H9 (cell line): ENCODE measurements around the gene PRR36. TPM values are rescaled to one million over a fixed set of nuclear protein-coding genes. Genes with fewer than 3 reads are reported as not detected.

Experiments used
- DNase-seq: peaks from one replicate; pipeline ENCODE4 v3.0.0-alpha.2; 2017
- H2AFZ ChIP-seq: one replicate; pipeline ENCODE4 v1.6.1; 2013; ENCODE audit warnings: mild to moderate bottlenecking, low read length, control low read depth, moderate library complexity
- H2AK5ac ChIP-seq: 2 replicates; pipeline ENCODE4 v1.6.1; 2013; ENCODE audit warnings: low read length, control low read depth, mixed read lengths; ENCODE audit not compliant: insufficient read length
- H2BK120ac ChIP-seq: one replicate; pipeline ENCODE4 v1.6.1; 2013; ENCODE audit warnings: low read depth, mild to moderate bottlenecking, low read length, control low read depth, inconsistent platforms; ENCODE audit not compliant: poor library complexity, severe bottlenecking
- H2BK12ac ChIP-seq: 2 replicates; pipeline ENCODE4 v1.6.1; 2013; ENCODE audit warnings: low read length, control low read depth, mixed read lengths, low read depth; ENCODE audit not compliant: insufficient read length
- H2BK15ac ChIP-seq: 2 replicates; pipeline ENCODE4 v1.6.1; 2013; ENCODE audit warnings: low read depth, low read length, control low read depth
- H2BK20ac ChIP-seq: one replicate; pipeline ENCODE4 v1.6.1; 2013; ENCODE audit warnings: low read depth, mild to moderate bottlenecking, low read length, control low read depth, inconsistent platforms; ENCODE audit not compliant: poor library complexity, severe bottlenecking
- H2BK5ac ChIP-seq: 2 replicates; pipeline ENCODE4 v1.6.1; 2013; ENCODE audit warnings: low read length, control low read depth, mixed read lengths; ENCODE audit not compliant: insufficient read length
- H3K14ac ChIP-seq: 2 replicates; pipeline ENCODE4 v1.6.1; 2013; ENCODE audit warnings: low read length, control low read depth; ENCODE audit not compliant: insufficient read depth
- H3K18ac ChIP-seq: 2 replicates; pipeline ENCODE4 v1.6.1; 2013; ENCODE audit warnings: low read depth, mild to moderate bottlenecking, mixed read lengths, low read length, control low read depth; ENCODE audit not compliant: insufficient read length
- H3K23ac ChIP-seq: 2 replicates; pipeline ENCODE4 v1.6.1; 2013; ENCODE audit warnings: low read length, control low read depth, mixed read lengths, low read depth; ENCODE audit not compliant: insufficient read length
- H3K23me2 ChIP-seq: 2 replicates; pipeline ENCODE4 v1.6.1; 2013; ENCODE audit warnings: low read depth, mild to moderate bottlenecking, mixed read lengths, low read length, control low read depth; ENCODE audit not compliant: insufficient read length, poor library complexity, severe bottlenecking
- H3K27ac ChIP-seq: 2 replicates; pipeline ENCODE4 v1.5.1; 2013; ENCODE audit warnings: low read length, control low read depth, mixed read lengths, low read depth; ENCODE audit not compliant: insufficient read length
- H3K27me3 ChIP-seq: 2 replicates; pipeline ENCODE4 v1.6.1; 2013; ENCODE audit warnings: low read length, control low read depth, inconsistent platforms; ENCODE audit not compliant: insufficient read depth
- H3K4ac ChIP-seq: 2 replicates; pipeline ENCODE4 v1.6.1; 2013; ENCODE audit warnings: low read depth, mild to moderate bottlenecking, control low read depth, inconsistent platforms, low read length, moderate library complexity
- H3K4me1 ChIP-seq: 2 replicates; pipeline ENCODE4 v1.6.1; 2013; ENCODE audit warnings: low read length, control low read depth, inconsistent platforms; ENCODE audit not compliant: insufficient read depth
- H3K4me2 ChIP-seq: 2 replicates; pipeline ENCODE4 v1.6.1; 2013; ENCODE audit warnings: low read length, control low read depth, mixed read lengths; ENCODE audit not compliant: insufficient read length, insufficient read depth
- H3K56ac ChIP-seq: 2 replicates; pipeline ENCODE4 v1.6.1; 2013; ENCODE audit warnings: low read depth, mild to moderate bottlenecking, mixed read lengths, low read length, control low read depth; ENCODE audit not compliant: insufficient read length
- H3K79me1 ChIP-seq: 2 replicates; pipeline ENCODE4 v1.6.1; 2013; ENCODE audit warnings: low read depth, mild to moderate bottlenecking, moderate library complexity, low read length, control low read depth, inconsistent platforms; ENCODE audit not compliant: insufficient read depth, poor library complexity, severe bottlenecking
- H3K79me2 ChIP-seq: 2 replicates; pipeline ENCODE4 v1.6.1; 2013; ENCODE audit warnings: low read length, control low read depth, inconsistent platforms; ENCODE audit not compliant: insufficient read depth
- H3K9ac ChIP-seq: 2 replicates; pipeline ENCODE4 v1.6.1; 2013; ENCODE audit warnings: low read length, control low read depth, mixed read lengths; ENCODE audit not compliant: insufficient read length; ENCODE audit errors: extremely low read depth
- H3K9me3 ChIP-seq: one replicate; pipeline ENCODE4 v1.6.1; 2013; ENCODE audit warnings: low read depth, low read length, inconsistent platforms; ENCODE audit not compliant: control insufficient read depth
- H3T11ph ChIP-seq: one replicate; pipeline ENCODE4 v1.6.1; 2013; ENCODE audit warnings: mild to moderate bottlenecking, low read length, control low read depth, inconsistent platforms
- H4K20me1 ChIP-seq: one replicate; pipeline ENCODE4 v1.6.1; 2013; ENCODE audit not compliant: control insufficient read depth, insufficient read length, insufficient read depth
- H4K5ac ChIP-seq: 2 replicates; pipeline ENCODE4 v1.6.1; 2013; ENCODE audit warnings: low read depth, mild to moderate bottlenecking, mixed read lengths, low read length, control low read depth; ENCODE audit not compliant: insufficient read length
- H4K8ac ChIP-seq: replicated peaks from 2 replicates; pipeline ENCODE4 v1.6.1; 2013; ENCODE audit warnings: low read length, control low read depth, mixed read lengths, low read depth; ENCODE audit not compliant: insufficient read length
- H4K91ac ChIP-seq: 2 replicates; pipeline ENCODE4 v1.6.1; 2013; ENCODE audit warnings: low read depth, mild to moderate bottlenecking, moderate library complexity, mixed read lengths, low read length, control low read depth; ENCODE audit not compliant: insufficient read length
- H3K27ac Mint-ChIP-seq, 3 experiments: 2 replicates in 2 of 3; 3 replicates in 1 of 3; pipeline ENCODE4 v1.8.0; 2020 to 2021; ENCODE audit warnings: mixed read lengths in 3 of 3, mild to moderate bottlenecking in 1 of 3, moderate library complexity in 1 of 3
- H3K27me3 Mint-ChIP-seq: 2 replicates; pipeline ENCODE4 v1.8.0; 2021; ENCODE audit warnings: low read depth, mild to moderate bottlenecking, moderate library complexity, mixed read lengths
- H3K36me3 Mint-ChIP-seq, 3 experiments: 2 replicates in 2 of 3; 3 replicates in 1 of 3; pipeline ENCODE4 v1.8.0; 2020 to 2021; ENCODE audit warnings: low read depth in 3 of 3, mixed read lengths in 3 of 3; ENCODE audit not compliant: insufficient read depth in 1 of 3
- H3K4me1 Mint-ChIP-seq, 2 experiments: 2 replicates each; pipeline ENCODE4 v1.8.0; 2020; ENCODE audit warnings: mixed read lengths in 2 of 2
- H3K4me3 Mint-ChIP-seq, 2 experiments: 2 replicates in 1 of 2; 3 replicates in 1 of 2; pipeline ENCODE4 v1.8.0; 2020 to 2021; ENCODE audit warnings: mild to moderate bottlenecking in 2 of 2, mixed read lengths in 2 of 2, moderate library complexity in 1 of 2
- H3K9me3 Mint-ChIP-seq, 2 experiments: 2 replicates in 1 of 2; 3 replicates in 1 of 2; pipeline ENCODE4 v1.8.0; 2020; ENCODE audit warnings: mild to moderate bottlenecking in 2 of 2, mixed read lengths in 2 of 2, moderate library complexity in 1 of 2
- WGBS: extraction: QIAGEN DNeasy Blood & Tissue Kit; methylation state at CpG from one replicate; pipeline ENCODE4 v1.1.7; 2013; ENCODE audit warnings: missing lambda C conversion rate, low lambda C conversion rate, mixed read lengths; ENCODE audit not compliant: insufficient read length; ENCODE audit errors: extremely low coverage; 5-methylcytosine and 5-hydroxymethylcytosine counted together
- total RNA-seq: library from RNA; stranded (reverse); gene quantifications from 2 replicates; pipeline ENCODE4 v1.2.1, GENCODE V29; 2021
- TF ChIP-seq, protein P1 (sequence below): fragments of 200-600 bp; sonication (generic); conservative IDR thresholded peaks from 3 replicates; pipeline ENCODE4 v1.8.0; 2021; ENCODE audit warnings: antibody characterized with exemption, mild to moderate bottlenecking

PRR36 gene
- total RNA-seq, 1 experiment from 2014 or later: 20.4 TPM

DNA sequence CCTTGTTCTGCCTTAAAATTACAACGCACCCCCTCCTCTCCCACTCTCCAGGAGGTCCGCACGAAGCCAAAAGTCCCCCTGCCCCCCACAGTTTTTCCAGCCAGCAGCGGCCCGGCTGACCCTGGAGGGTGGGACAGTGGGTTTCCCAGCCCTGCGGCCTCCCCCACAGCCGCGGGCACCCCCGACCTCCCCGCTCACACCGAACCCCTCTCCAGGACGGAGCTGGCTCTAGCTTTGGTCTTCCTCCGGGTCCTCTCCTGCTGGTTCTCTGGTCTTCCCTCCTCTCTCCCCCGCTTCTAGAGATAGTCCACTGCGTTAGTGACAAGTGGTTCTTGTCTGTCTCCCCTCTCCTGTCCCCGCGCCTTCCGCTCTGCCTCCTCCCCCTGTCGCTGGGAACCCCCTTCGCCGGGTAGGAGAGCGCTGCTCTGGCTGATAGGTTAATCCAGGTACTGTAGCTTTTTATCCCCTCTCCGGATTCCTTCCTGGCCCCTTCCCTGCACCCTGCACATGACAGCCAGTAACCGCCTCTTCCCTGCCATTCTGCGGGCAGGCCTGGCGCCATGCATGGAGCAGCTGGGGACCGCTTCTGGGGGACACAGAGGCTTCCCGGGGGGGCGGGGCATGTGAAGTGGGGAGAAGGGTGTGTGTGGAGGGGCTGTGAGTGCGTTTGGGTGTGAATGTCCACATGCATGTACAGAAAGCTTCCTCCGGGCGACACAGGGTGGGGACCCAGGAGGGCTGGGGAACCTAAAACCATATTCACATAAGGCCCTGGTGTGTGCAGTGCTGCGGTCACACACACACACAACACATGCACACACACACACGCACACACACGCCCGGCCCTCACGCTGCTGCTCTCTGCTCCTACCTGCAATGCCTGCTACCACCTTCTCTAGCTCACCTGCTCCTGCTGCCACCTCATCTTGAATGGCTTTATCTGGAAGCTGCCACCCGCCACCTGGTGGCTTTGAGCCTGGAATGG lies 17.2 kb downstream of the PRR36 start:
- H2BK15ac ChIP-seq: no peak overlapping the region
- H4K20me1 ChIP-seq: no peaks in the 10 kb centered on the region
- H3K18ac ChIP-seq: no peak overlapping the region
- H3K9me3 ChIP-seq: no peaks in the 10 kb centered on the region
- H4K91ac ChIP-seq: no peak overlapping the region
- peaks cover 56% of the 10 kb centered on the region for H3K27me3 Mint-ChIP-seq
- no peak overlapping the region for H3K56ac ChIP-seq
- H4K8ac ChIP-seq: no peak overlapping the region
- H4K5ac ChIP-seq: no peak overlapping the region
- no peak overlapping the region; a peak in 1 of 7 replicates for H3K27ac Mint-ChIP-seq
- no peak overlapping the region for H3K23ac ChIP-seq
- H3K23me2 ChIP-seq: peaks cover 4% of the 10 kb centered on the region
- peaks cover 14 to 46% of the 10 kb centered on the region in 2 experiments for H3K4me1 Mint-ChIP-seq
- no peak overlapping the region for H2BK20ac ChIP-seq
- H3K79me2 ChIP-seq: no peaks in the 10 kb centered on the region
- H3K4me1 ChIP-seq: no peaks in the 10 kb centered on the region; the same call in 1 of the 2 replicates
- no peaks in the 10 kb centered on the region for H3K9me3 Mint-ChIP-seq
- H2AK5ac ChIP-seq: no peak overlapping the region
- H3K9ac ChIP-seq: no peak overlapping the region
- H3K4me3 Mint-ChIP-seq: no peak overlapping the region
- TF ChIP-seq, protein P1, sequence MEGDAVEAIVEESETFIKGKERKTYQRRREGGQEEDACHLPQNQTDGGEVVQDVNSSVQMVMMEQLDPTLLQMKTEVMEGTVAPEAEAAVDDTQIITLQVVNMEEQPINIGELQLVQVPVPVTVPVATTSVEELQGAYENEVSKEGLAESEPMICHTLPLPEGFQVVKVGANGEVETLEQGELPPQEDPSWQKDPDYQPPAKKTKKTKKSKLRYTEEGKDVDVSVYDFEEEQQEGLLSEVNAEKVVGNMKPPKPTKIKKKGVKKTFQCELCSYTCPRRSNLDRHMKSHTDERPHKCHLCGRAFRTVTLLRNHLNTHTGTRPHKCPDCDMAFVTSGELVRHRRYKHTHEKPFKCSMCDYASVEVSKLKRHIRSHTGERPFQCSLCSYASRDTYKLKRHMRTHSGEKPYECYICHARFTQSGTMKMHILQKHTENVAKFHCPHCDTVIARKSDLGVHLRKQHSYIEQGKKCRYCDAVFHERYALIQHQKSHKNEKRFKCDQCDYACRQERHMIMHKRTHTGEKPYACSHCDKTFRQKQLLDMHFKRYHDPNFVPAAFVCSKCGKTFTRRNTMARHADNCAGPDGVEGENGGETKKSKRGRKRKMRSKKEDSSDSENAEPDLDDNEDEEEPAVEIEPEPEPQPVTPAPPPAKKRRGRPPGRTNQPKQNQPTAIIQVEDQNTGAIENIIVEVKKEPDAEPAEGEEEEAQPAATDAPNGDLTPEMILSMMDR: no peak
- no peak overlapping the region for H3K27ac ChIP-seq
- H3K36me3 Mint-ChIP-seq: no peaks in the 10 kb centered on the region; a peak in 1 of 7 replicates
- no peak overlapping the region for H3T11ph ChIP-seq
- DNase-seq: peak; percentile 28
- H3K27me3 ChIP-seq: no peaks in the 10 kb centered on the region; the same call in 1 of the 2 replicates
- no peak overlapping the region for H3K4me2 ChIP-seq
- H2AFZ ChIP-seq: no peak overlapping the region
- no peak overlapping the region for H3K4ac ChIP-seq
- H2BK12ac ChIP-seq: no peak overlapping the region
- WGBS: no CpG with 5 or more reads among the region's 38 CpGs
- no peak overlapping the region for H2BK5ac ChIP-seq
- no peaks in the 10 kb centered on the region for H3K79me1 ChIP-seq
- no peak overlapping the region for H2BK120ac ChIP-seq
- no peak overlapping the region for H3K14ac ChIP-seq
